K562 (cell line): ENCODE data around the gene COL5A1. TPM values are rescaled to one million over a fixed set of nuclear protein-coding genes. Genes with fewer than 3 reads are reported as not detected.
A peak's percentile ranks its signal among the peaks of the same experiment; 100 is the strongest.

ENCODE experiments used
- ATAC-seq: fragments of 200-7000 bp; cut with Tn5 transposase; 3 replicates; pipeline ENCODE4 v1.9.1; 2020; ENCODE audit warnings: moderate library complexity
- BruUV-seq: library from RNA; stranded (reverse); fragments of 400-500 nt; replicated peaks from 2 replicates; lab custom pipeline; 2021; lab: Mats Ljungman, UMichigan
- CTCF ChIA-PET: fragments of 300-600 bp; formaldehyde crosslinking; extraction: SDS; loops from one replicate; lab custom pipeline; 2021; ENCODE audit warnings: low intra/inter-chr PET ratio; lab: Yijun Ruan, JAX
- POLR2A ChIA-PET: fragments of 300-600, 350-650 bp; sonication (Branson Sonifier 250); formaldehyde crosslinking; extraction: SDS; loops from one replicate; lab custom pipeline; 2021; ENCODE audit warnings: antibody characterized with exemption, inconsistent platforms; lab: Yijun Ruan, JAX
- DNase-seq, 4 experiments: peaks; one replicate each; pipeline versions ENCODE4 v3.0.0 to v3.0.0-alpha.2; 2011 to 2018; ENCODE audit warnings: low spot score in 3 of 4, mixed read lengths in 3 of 4; ENCODE audit errors: extremely low read depth in 1 of 4
- FAIRE-seq: peaks from 2 replicates; lab custom pipeline; 2011; peaks lifted over from hg19 to GRCh38; lab: Jason Lieb, UNC
- H2AFZ ChIP-seq: 2 replicates; pipeline ENCODE4 v1.6.0; 2011; ENCODE audit warnings: low read depth, low read length, control low read depth, inconsistent platforms
- H3K27ac ChIP-seq: fragments of 200-600 bp; 3 replicates; pipeline ENCODE4 v1.8.0; 2011; ENCODE audit warnings: low read depth, mild to moderate bottlenecking, control low read depth, inconsistent platforms, low read length, moderate library complexity, mixed read lengths; ENCODE audit errors: extremely low read depth
- H3K27me3 ChIP-seq, 2 experiments: fragments of 300-600 bp in 1 of 2; 2 replicates in 1 of 2; 3 replicates in 1 of 2; pipeline versions ENCODE4 v1.6.0 to v1.8.0; 2011; ENCODE audit warnings: inconsistent platforms in 2 of 2, low read length in 2 of 2, mild to moderate bottlenecking in 1 of 2, mixed read lengths in 1 of 2, moderate library complexity in 1 of 2; ENCODE audit not compliant: control insufficient read depth in 2 of 2, insufficient read depth in 2 of 2
- H3K36me3 ChIP-seq: fragments of 300-600 bp; 3 replicates; pipeline ENCODE4 v1.8.0; 2011; ENCODE audit warnings: mild to moderate bottlenecking, low read length, inconsistent platforms; ENCODE audit not compliant: control insufficient read depth, insufficient read depth
- H3K4me1 ChIP-seq, 2 experiments: fragments of 200-600 bp in 1 of 2; replicated peaks in 1 of 2; 2 replicates in 1 of 2; 3 replicates in 1 of 2; pipeline versions ENCODE4 v1.5.1 to v1.8.0; 2011; ENCODE audit warnings: inconsistent platforms in 2 of 2, low read length in 2 of 2, mild to moderate bottlenecking in 1 of 2, mixed read lengths in 1 of 2, moderate library complexity in 1 of 2; ENCODE audit not compliant: control insufficient read depth in 2 of 2, insufficient read depth in 2 of 2
- H3K4me2 ChIP-seq: 2 replicates; pipeline ENCODE4 v1.6.1; 2011; ENCODE audit warnings: low read length, control low read depth, inconsistent platforms, mixed read lengths; ENCODE audit not compliant: insufficient read depth
- H3K4me3 ChIP-seq: fragments of 200-600 bp; sonication (generic), shearing (Covaris generic); 2 replicates; pipeline ENCODE4 v1.5.1; 2016; ENCODE audit warnings: control low read depth, inconsistent platforms
- H3K79me2 ChIP-seq: fragments of 200-600 bp; 3 replicates; pipeline ENCODE4 v1.8.0; 2011; ENCODE audit warnings: low read length, inconsistent platforms; ENCODE audit not compliant: control insufficient read depth, insufficient read depth
- H3K9ac ChIP-seq, 2 experiments: 2 replicates each; pipeline versions ENCODE4 v1.6.0 to v1.6.1; 2011; ENCODE audit warnings: low read depth in 2 of 2, low read length in 2 of 2, control low read depth in 1 of 2, inconsistent platforms in 1 of 2, mild to moderate bottlenecking in 1 of 2, mixed read lengths in 1 of 2; ENCODE audit not compliant: insufficient read depth in 1 of 2
- H3K9me1 ChIP-seq: one replicate; pipeline ENCODE4 v1.6.0; 2011; ENCODE audit warnings: inconsistent platforms, mild to moderate bottlenecking, low read length, moderate library complexity; ENCODE audit not compliant: control insufficient read depth, insufficient read depth
- H3K9me3 ChIP-seq: replicated peaks from 2 replicates; pipeline ENCODE4 v1.5.1; 2011; ENCODE audit warnings: low read depth, low read length, inconsistent platforms; ENCODE audit not compliant: control insufficient read depth, insufficient read depth
- H4K20me1 ChIP-seq: replicated peaks from 2 replicates; pipeline ENCODE4 v1.6.1; 2011; ENCODE audit warnings: low read length, inconsistent platforms, mixed read lengths; ENCODE audit not compliant: control insufficient read depth, insufficient read depth
- CBFA2T2 ChIP-seq: fragments of 450-650 bp; conservative IDR thresholded peaks from 2 replicates; pipeline ENCODE4 v1.6.1; 2017; ENCODE audit warnings: mild to moderate bottlenecking
- CBFA2T3 ChIP-seq: fragments of 450-650 bp; IDR thresholded peaks from 2 replicates; pipeline ENCODE4 v1.6.1; 2017
- CEBPB ChIP-seq: fragments of 450-650 bp; IDR thresholded peaks from 2 replicates; pipeline ENCODE4 v1.6.1; 2016; ENCODE audit warnings: missing genetic modification characterization, missing compliant biosample characterization
- MEF2A ChIP-seq: IDR thresholded peaks from 2 replicates; pipeline ENCODE4 v1.6.1; 2011; ENCODE audit warnings: low read depth, mild to moderate bottlenecking, low read length, moderate library complexity; ENCODE audit not compliant: control insufficient read depth
- TCF3 ChIP-seq: sonication (generic); formaldehyde crosslinking; IDR thresholded peaks from 2 replicates; pipeline ENCODE4 v1.4.0; 2020; ENCODE audit warnings: mild to moderate bottlenecking, missing genetic modification reagents
- ZNF3 ChIP-seq: fragments of 250-450 bp; sonication (Bioruptor Pico); IDR thresholded peaks from 2 replicates; pipeline ENCODE4 v1.5.0; 2021; ENCODE audit warnings: mild to moderate bottlenecking, moderate library complexity
- WGBS: fragments of 100-300 bp; shearing (Covaris generic); methylation state at CpG from one replicate; pipeline ENCODE4 v1.1.6; 2016; ENCODE audit warnings: low coverage, mixed read lengths; ENCODE audit not compliant: insufficient coverage; ENCODE audit errors: missing lambda C conversion rate; 5-methylcytosine and 5-hydroxymethylcytosine counted together
- in situ Hi-C: fragments of 300-500 bp; cut with MboI; formaldehyde crosslinking; loops from 4 replicates; pipeline ENCODE4 v1.15.0; 2018; ENCODE audit warnings: inconsistent platforms, mixed read lengths
- intact Hi-C: fragments of 100-400 bp; cut with micrococcal nuclease; formaldehyde crosslinking; loops from 2 replicates; pipeline ENCODE4 v1.14.2; 2022
- polyA plus RNA-seq, 8 experiments: library from polyadenylated mRNA; depleted of rRNA in 4 of 8; stranded (reverse) in 5 of 8; unstranded in 3 of 8; fragments of >200 nt; fragmentation: Nextera tagmentation in 2 of 8; fragmentation: Illumina TruSeq in 1 of 8; extraction: Ambion mirVana in 2 of 8; extraction: Trizol in 1 of 8; gene quantifications; 2 replicates each; pipeline versions ENCODE4 v1.2.1 to v1.2.3, GENCODE V29; 2011 to 2014; ENCODE audit warnings: inconsistent platforms in 1 of 8, missing spikeins in 1 of 8
- total RNA-seq, 7 experiments: library from RNA; depleted of rRNA in 6 of 7; stranded (reverse); fragments of >200 nt in 6 of 7; fragmentation: Illumina TruSeq in 2 of 7; extraction: Trizol in 2 of 7; gene quantifications; 2 replicates each; pipeline versions ENCODE4 v1.2.1 to v1.2.3, GENCODE V29; 2011 to 2021; ENCODE audit warnings: low replicate concordance in 1 of 7
- TF ChIP-seq, protein P1 (sequence below): fragments of 450-650 bp; IDR thresholded peaks from 2 replicates; pipeline ENCODE4 v1.6.1; 2016

Gene COL5A1
- total and polyA plus RNA-seq, 9 of the 15 experiments (the other 6 are each of a cell fraction or from before 2014, with no cell fraction given): under 0.01 to 0.13 (median 0.04) TPM; not detected in 6

- intact Hi-C loops: no loop called here
- 1% methylated on average over 20 of the region's 21 CpGs for WGBS
- Histone ChIP-seq H3K79me2 (no peaks in the 10 kb centered on the region), H3K27me3 (peaks cover 3 to 78% of the 10 kb centered on the region in 2 experiments; a peak in 3 of 5 replicates), H3K9me1 (no peaks in the 10 kb centered on the region), H4K20me1 (peaks cover 8% of the 10 kb centered on the region; the same call in 1 of the 2 replicates), H3K36me3 (no peaks in the 10 kb centered on the region), H3K4me1 (no peaks in the 10 kb centered on the region), H3K9me3 (no peaks in the 10 kb centered on the region), H3K4me2 (no peak overlapping the region), H3K9ac (no peak overlapping the region), H2AFZ (no peak overlapping the region), H3K27ac (no peak overlapping the region), H3K4me3 (no peak overlapping the region)
- in situ Hi-C loops: no loop called here
- no peak for ATAC-seq
- POLR2A ChIA-PET: no interaction called here
- FAIRE-seq: no peak
- peak in 1 of 4 experiments; percentile 14 for DNase-seq
- BruUV-seq: no TSS peak
- CTCF ChIA-PET: no interaction called here
- TF ChIP-seq CBFA2T2 (peak; percentile 68), TCF3 (CRISPR knock-in tag) (peak; percentile 37; the same call in 1 of the 2 replicates), CEBPB (no peak), MEF2A (no peak), CBFA2T3 (peak; percentile 71), ZNF3 (CRISPR knock-in tag) (no peak)
- TF ChIP-seq, protein P1, sequence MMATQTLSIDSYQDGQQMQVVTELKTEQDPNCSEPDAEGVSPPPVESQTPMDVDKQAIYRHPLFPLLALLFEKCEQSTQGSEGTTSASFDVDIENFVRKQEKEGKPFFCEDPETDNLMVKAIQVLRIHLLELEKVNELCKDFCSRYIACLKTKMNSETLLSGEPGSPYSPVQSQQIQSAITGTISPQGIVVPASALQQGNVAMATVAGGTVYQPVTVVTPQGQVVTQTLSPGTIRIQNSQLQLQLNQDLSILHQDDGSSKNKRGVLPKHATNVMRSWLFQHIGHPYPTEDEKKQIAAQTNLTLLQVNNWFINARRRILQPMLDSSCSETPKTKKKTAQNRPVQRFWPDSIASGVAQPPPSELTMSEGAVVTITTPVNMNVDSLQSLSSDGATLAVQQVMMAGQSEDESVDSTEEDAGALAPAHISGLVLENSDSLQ: no peak
Observed at GRCh38 chr9:134620751-134621557, 20.6 kb upstream of the COL5A1 start.
